Brain microvascular endothelial cell (primary cell): ENCODE results near the gene AFF4.
"Not testable (repeated sequence)": the region's sequence is repeated elsewhere in the genome, so short reads cannot be mapped to it uniquely, and the experiment has no call there.

Experiments
- DNase-seq: peaks from one replicate; pipeline ENCODE4 v3.0.0-alpha.2; 2020
- H3K27ac ChIP-seq: fragments of 250-450 bp; sonication (Bioruptor Pico); 2 replicates; pipeline ENCODE4 v1.5.1; 2020; ENCODE audit warnings: mild to moderate bottlenecking, moderate library complexity
- H3K27me3 ChIP-seq: fragments of 250-450 bp; sonication (Bioruptor Pico); replicated peaks from 2 replicates; pipeline ENCODE4 v1.5.1; 2020; ENCODE audit warnings: mild to moderate bottlenecking
- H3K36me3 ChIP-seq: fragments of 250-450 bp; sonication (Bioruptor Pico); replicated peaks from 2 replicates; pipeline ENCODE4 v1.5.1; 2020; ENCODE audit warnings: mild to moderate bottlenecking
- H3K4me3 ChIP-seq: 2 replicates; pipeline ENCODE4 v1.5.1; 2011; ENCODE audit warnings: low read depth, mild to moderate bottlenecking, control low read depth, low read length, moderate library complexity
- CTCF ChIP-seq: IDR thresholded peaks from 2 replicates; pipeline ENCODE4 v1.5.1; 2011; ENCODE audit warnings: low read depth, mild to moderate bottlenecking, moderate library complexity, low read length, control low read depth, inconsistent platforms; ENCODE audit errors: missing control alignments
- in situ Hi-C: cut with HindIII; loops from 2 replicates; pipeline ENCODE4 v1.10.0; 2017; ENCODE audit warnings: low sequenced_read_pairs, low pct_ligation_motif_present

The AFF4 gene

GRCh38 chr5:132987531-132988408 lies 24.3 kb upstream of the AFF4 start:
- Histone ChIP-seq H3K27ac (no peak overlapping the region), H3K36me3 (no peaks in the 10 kb centered on the region), H3K4me3 (no peak overlapping the region), H3K27me3 (no peaks in the 10 kb centered on the region)
- no peak for DNase-seq
- TF ChIP-seq CTCF: no peak
- in situ Hi-C loops: no loop called here

GRCh38 chr5:132982971-132983370 lies 19.5 kb upstream of the AFF4 start:
- H3K27ac ChIP-seq, DNase-seq, H3K4me3 ChIP-seq, H3K27me3 ChIP-seq, H3K36me3 ChIP-seq, in situ Hi-C loops: not testable (repeated sequence)

- H3K4me3 ChIP-seq: no peak overlapping the region
- no peak for DNase-seq
Observed at GRCh38 chr5:132981288-132981687, 17.9 kb upstream of the AFF4 start.

GRCh38 chr5:132979976-132980375 lies 16.5 kb upstream of the AFF4 start:
- no peak for TF ChIP-seq CTCF
- no peak overlapping the region for H3K4me3 ChIP-seq
- H3K36me3 ChIP-seq: no peaks in the 10 kb centered on the region
- H3K27ac ChIP-seq: no peak overlapping the region
- H3K27me3 ChIP-seq: no peaks in the 10 kb centered on the region
- in situ Hi-C loops: no loop called here
- no peak for DNase-seq

More at GRCh38 chr5:132981288-132981687, 17.9 kb upstream of the AFF4 start:
- TF ChIP-seq CTCF: no peak
- no peaks in the 10 kb centered on the region for H3K27me3 ChIP-seq
- H3K27ac ChIP-seq: no peak overlapping the region
- H3K36me3 ChIP-seq: no peaks in the 10 kb centered on the region
- in situ Hi-C loops: no loop called here

GRCh38 chr5:132979367-132979940 lies 16.0 kb upstream of the AFF4 start:
- Histone ChIP-seq H3K27me3 (no peaks in the 10 kb centered on the region), H3K36me3 (no peaks in the 10 kb centered on the region), H3K4me3 (no peak overlapping the region), H3K27ac (no peak overlapping the region)
- no peak for DNase-seq
- no peak for TF ChIP-seq CTCF
- in situ Hi-C loops: no loop called here

GRCh38 chr5:132976852-132977251 lies 13.4 kb upstream of the AFF4 start:
- H3K27ac ChIP-seq: no peak overlapping the region
- no peaks in the 10 kb centered on the region for H3K27me3 ChIP-seq
- in situ Hi-C loops: no loop called here
- DNase-seq: no peak
- no peak overlapping the region for H3K4me3 ChIP-seq
- H3K36me3 ChIP-seq: no peaks in the 10 kb centered on the region
- no peak for TF ChIP-seq CTCF

- H3K27ac ChIP-seq, H3K27me3 ChIP-seq, H3K4me3 ChIP-seq, H3K36me3 ChIP-seq, in situ Hi-C loops, DNase-seq: not testable (repeated sequence)
Observed at GRCh38 chr5:132972436-132972828, 9.0 kb upstream of the AFF4 start.
